AG09309 (cell line): ENCODE measurements around the gene SERINC3.

Experiments
- DNase-seq: peaks from one replicate; pipeline ENCODE4 v3.0.0-alpha.2; 2010; ENCODE audit warnings: low read depth
- H3K4me3 ChIP-seq: 2 replicates; pipeline ENCODE4 v1.5.1; 2011; ENCODE audit warnings: mild to moderate bottlenecking, low read depth, low read length, moderate library complexity; ENCODE audit not compliant: control insufficient read depth
- CTCF ChIP-seq: IDR thresholded peaks from 2 replicates; pipeline ENCODE4 v1.5.1; 2011; ENCODE audit warnings: mild to moderate bottlenecking, low read depth, low read length, inconsistent platforms; ENCODE audit not compliant: insufficient read depth, control insufficient read depth; ENCODE audit errors: missing control alignments

The SERINC3 gene

GRCh38 chr20:44496976-44497375 is 24.9 kb downstream of the SERINC3 start:
- TF ChIP-seq CTCF: no peak
- no peak overlapping the region for H3K4me3 ChIP-seq
- peak; percentile 67 for DNase-seq

- TF ChIP-seq CTCF: no peak
- peak; percentile 99 for DNase-seq
- H3K4me3 ChIP-seq: no peak overlapping the region
Measured at GRCh38 chr20:44495802-44496481, 25.9 kb downstream of the SERINC3 start.

GRCh38 chr20:44495257-44495656 is 26.6 kb downstream of the SERINC3 start:
- no peak overlapping the region for H3K4me3 ChIP-seq
- TF ChIP-seq CTCF: no peak
- peak; percentile 73 for DNase-seq

DNA sequence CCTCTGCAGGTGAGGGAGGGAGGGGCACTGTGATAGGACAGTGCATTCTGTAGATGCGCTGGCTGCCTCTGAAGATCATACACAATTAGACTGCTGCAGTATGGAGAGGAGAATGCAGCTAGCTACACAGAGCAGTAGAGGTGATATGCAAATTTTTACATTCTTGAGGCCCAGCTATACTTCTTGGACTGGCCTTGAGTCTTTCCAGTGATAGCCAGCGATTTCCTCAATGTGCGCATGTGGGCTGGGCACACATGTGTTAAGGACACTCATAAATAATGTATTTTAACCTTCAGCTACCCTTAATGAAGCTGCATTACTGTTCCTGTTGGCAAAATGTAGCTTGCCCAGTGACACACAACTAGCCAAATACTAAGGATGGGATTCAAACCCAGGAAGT is 27.2 kb downstream of the SERINC3 start:
- no peak overlapping the region for H3K4me3 ChIP-seq
- DNase-seq: no peak
- TF ChIP-seq CTCF: no peak

- DNase-seq: no peak
- H3K4me3 ChIP-seq: no peak overlapping the region
- no peak for TF ChIP-seq CTCF
Measured at GRCh38 chr20:44494266-44494665, 27.6 kb downstream of the SERINC3 start.

GRCh38 chr20:44491635-44492395 is 30.1 kb downstream of the SERINC3 start:
- TF ChIP-seq CTCF: no peak
- DNase-seq: no peak
- H3K4me3 ChIP-seq: no peak overlapping the region

DNA sequence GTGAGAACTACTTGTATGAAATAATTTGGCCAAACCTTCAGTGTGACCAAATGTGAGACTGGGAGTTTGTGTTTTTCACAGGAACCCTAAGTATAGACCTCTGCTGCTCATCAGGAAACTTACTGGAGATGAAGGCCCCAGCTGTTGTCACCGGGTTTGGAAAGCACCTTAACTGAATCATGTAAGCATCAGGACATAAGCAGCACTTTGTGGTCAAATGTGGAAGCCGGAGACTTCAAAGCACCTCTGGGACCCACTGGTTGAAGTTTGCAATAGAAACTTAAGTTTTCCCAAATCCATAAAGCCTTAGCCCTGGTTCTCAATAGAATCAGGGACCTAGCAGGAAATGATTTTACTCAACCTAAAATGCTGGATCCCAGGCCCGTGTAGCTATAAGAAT is 31.9 kb downstream of the SERINC3 start:
- TF ChIP-seq CTCF: no peak
- no peak for DNase-seq

More for the DNA sequence above, 31.9 kb downstream of the SERINC3 start:
- no peak overlapping the region for H3K4me3 ChIP-seq
